ENCODE results near the gene RS1. TPM values are rescaled to one million over a fixed set of nuclear protein-coding genes. Genes with fewer than 3 reads are reported as not detected.

The RS1 gene
- total and polyA plus RNA-seq, 4 donors, result not detected

GRCh38 chrX:18698737-18699650 lies 27.1 kb upstream of the RS1 start (continued):
- TF ChIP-seq, protein P1, sequence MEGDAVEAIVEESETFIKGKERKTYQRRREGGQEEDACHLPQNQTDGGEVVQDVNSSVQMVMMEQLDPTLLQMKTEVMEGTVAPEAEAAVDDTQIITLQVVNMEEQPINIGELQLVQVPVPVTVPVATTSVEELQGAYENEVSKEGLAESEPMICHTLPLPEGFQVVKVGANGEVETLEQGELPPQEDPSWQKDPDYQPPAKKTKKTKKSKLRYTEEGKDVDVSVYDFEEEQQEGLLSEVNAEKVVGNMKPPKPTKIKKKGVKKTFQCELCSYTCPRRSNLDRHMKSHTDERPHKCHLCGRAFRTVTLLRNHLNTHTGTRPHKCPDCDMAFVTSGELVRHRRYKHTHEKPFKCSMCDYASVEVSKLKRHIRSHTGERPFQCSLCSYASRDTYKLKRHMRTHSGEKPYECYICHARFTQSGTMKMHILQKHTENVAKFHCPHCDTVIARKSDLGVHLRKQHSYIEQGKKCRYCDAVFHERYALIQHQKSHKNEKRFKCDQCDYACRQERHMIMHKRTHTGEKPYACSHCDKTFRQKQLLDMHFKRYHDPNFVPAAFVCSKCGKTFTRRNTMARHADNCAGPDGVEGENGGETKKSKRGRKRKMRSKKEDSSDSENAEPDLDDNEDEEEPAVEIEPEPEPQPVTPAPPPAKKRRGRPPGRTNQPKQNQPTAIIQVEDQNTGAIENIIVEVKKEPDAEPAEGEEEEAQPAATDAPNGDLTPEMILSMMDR (IDR thresholded peaks at IDR 0.05; ENCODE audit: low read depth, low read length, missing input control), result no peak

DNA sequence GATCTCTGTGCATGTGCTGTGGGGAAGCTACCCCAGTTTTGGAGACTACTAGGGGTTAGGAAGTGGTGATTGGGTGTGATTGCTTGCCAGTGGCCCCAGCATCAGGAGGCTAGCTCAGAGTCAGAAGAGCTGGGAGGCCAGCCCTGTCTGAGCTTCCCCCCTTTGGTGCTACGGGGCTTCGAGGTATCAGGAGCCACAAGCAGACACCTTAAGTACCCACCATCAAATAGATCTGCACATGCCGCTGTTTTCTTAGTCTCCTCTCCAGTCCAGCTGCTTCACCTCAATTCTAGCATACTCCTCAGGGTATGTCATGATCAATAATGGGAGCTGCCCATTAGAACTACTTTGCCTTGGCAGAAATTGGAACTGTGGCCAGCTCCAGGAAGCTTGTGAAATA lies 24.7 kb upstream of the RS1 start:
- Histone ChIP-seq H3K27ac (ENCODE audit: low read depth in 1 of 2, low read length in 2 of 2) (no peak overlapping the region), H3K4me3 (ENCODE audit: low read depth in 1 of 3, low read length in 3 of 3) (no peak overlapping the region), H3K36me3 (ENCODE audit: control insufficient read depth in 4 of 4, insufficient read depth in 3 of 4, low read depth in 1 of 4, low read length in 3 of 4) (no peaks in the 10 kb centered on the region), H3K27me3 (ENCODE audit: control insufficient read depth in 4 of 4, insufficient read depth in 4 of 4, low read length in 3 of 4) (no peaks in the 10 kb centered on the region), H3K4me1 (ENCODE audit: control insufficient read depth in 4 of 4, insufficient read depth in 4 of 4, low read length in 3 of 4) (peaks cover 0 to 5% (median 1%) of the 10 kb centered on the region in 4 donors), H3K9ac (ENCODE audit: low read depth in 1 of 2, low read length in 2 of 2) (no peak overlapping the region), H3K9me3 (ENCODE audit: control insufficient read depth in 4 of 4, low read length in 3 of 4) (no peaks in the 10 kb centered on the region)
- TF ChIP-seq NR2F2 (IDR thresholded peaks at IDR 0.05) (no peak), EGR1 (IDR thresholded peaks at IDR 0.05; ENCODE audit: low read depth in 2 of 2) (no peak), RXRA (IDR thresholded peaks at IDR 0.05) (no peak), TAF1 (conservative IDR thresholded peaks at IDR 0.05) (no peak), FOXA1 (IDR thresholded peaks at IDR 0.05) (no peak), RAD21 (IDR thresholded peaks at IDR 0.05) (no peak), YY1 (IDR thresholded peaks at IDR 0.05) (no peak), GABPA (IDR thresholded peaks at IDR 0.05 in 1 of 2, conservative IDR thresholded peaks at IDR 0.05 in 1 of 2) (no peak), HNF4A (conservative IDR thresholded peaks at IDR 0.05) (no peak), HNF4G (IDR thresholded peaks at IDR 0.05) (no peak), SP1 (IDR thresholded peaks at IDR 0.05) (no peak), JUND (IDR thresholded peaks at IDR 0.05) (no peak)
- TF ChIP-seq, protein P2, sequence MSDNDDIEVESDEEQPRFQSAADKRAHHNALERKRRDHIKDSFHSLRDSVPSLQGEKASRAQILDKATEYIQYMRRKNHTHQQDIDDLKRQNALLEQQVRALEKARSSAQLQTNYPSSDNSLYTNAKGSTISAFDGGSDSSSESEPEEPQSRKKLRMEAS (IDR thresholded peaks at IDR 0.05), result no peak
- TF ChIP-seq, protein P1 (IDR thresholded peaks at IDR 0.05; ENCODE audit: low read depth, low read length, missing input control), result no peak
- no peak for DNase-seq (ENCODE audit: low spot score)
- 100% methylated on average over 3 of the region's 3 CpGs for WGBS

DNA sequence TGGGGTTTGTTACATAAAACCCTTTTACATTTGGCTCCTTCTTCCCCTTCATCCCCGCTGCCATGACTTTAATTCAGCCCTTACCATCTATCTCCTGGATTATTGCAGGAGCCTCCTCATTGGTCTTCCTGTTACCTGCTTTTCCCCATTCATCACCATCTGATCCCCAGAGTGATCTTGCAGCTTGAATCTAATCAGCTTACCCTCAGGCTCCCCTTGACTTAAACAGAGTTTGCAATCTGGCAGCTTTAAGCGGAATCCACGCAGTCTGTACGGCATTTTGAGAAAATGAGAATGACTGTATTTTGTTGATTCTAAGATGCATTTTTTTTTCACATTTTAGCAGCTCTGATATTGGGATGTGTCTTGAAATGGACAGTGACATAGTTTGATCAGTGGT lies 20.6 kb upstream of the RS1 start:
- no peaks in the 10 kb centered on the region for H3K36me3 ChIP-seq (ENCODE audit: control insufficient read depth in 4 of 4, insufficient read depth in 3 of 4, low read depth in 1 of 4, low read length in 3 of 4)
- DNase-seq (ENCODE audit: low spot score), result no peak
- TF ChIP-seq YY1 (IDR thresholded peaks at IDR 0.05), result no peak
- no peaks in the 10 kb centered on the region for H3K9me3 ChIP-seq (ENCODE audit: control insufficient read depth in 4 of 4, low read length in 3 of 4)
- WGBS, result 92% methylated on average over 4 of the region's 4 CpGs
- H3K4me1 ChIP-seq (ENCODE audit: control insufficient read depth in 4 of 4, insufficient read depth in 4 of 4, low read length in 3 of 4), result no peaks in the 10 kb centered on the region
- H3K27me3 ChIP-seq (ENCODE audit: control insufficient read depth in 4 of 4, insufficient read depth in 4 of 4, low read length in 3 of 4), result no peaks in the 10 kb centered on the region
- no peak overlapping the region for H3K27ac ChIP-seq (ENCODE audit: low read depth in 1 of 2, low read length in 2 of 2)
- no peak overlapping the region for H3K4me3 ChIP-seq (ENCODE audit: low read depth in 1 of 3, low read length in 3 of 3)
- H3K9ac ChIP-seq (ENCODE audit: low read depth in 1 of 2, low read length in 2 of 2), result no peak overlapping the region
